ENCODE data around the gene CAMTA1.

CAMTA1 gene

GRCh38 chr1:7228252-7228961, 443.2 kb downstream of the CAMTA1 start:
- H3K4me1 ChIP-seq (ENCODE audit: insufficient read depth, low read length) = no peaks in the 10 kb centered on the region
- no peaks in the 10 kb centered on the region for H3K9me3 ChIP-seq (ENCODE audit: insufficient read depth, low read length, severe bottlenecking)
- no peak overlapping the region for H3K4me3 ChIP-seq (ENCODE audit: low read depth in 1 of 2, low read length in 2 of 2)
- H3K9ac ChIP-seq (ENCODE audit: low read depth, low read length) = no peak overlapping the region
- H2AFZ ChIP-seq (ENCODE audit: low read depth, low read length) = no peak overlapping the region
- H4K20me1 ChIP-seq (ENCODE audit: insufficient read depth, low read length) = peaks cover 8% of the 10 kb centered on the region; the same call in 1 of the 2 replicates
- H3K4me2 ChIP-seq (ENCODE audit: insufficient read depth, low read length) = no peak overlapping the region
- ATAC-seq (ENCODE audit: insufficient read depth, low read depth) = no peak
- no peak overlapping the region for H3K27ac ChIP-seq (ENCODE audit: low read length)
- no peak for DNase-seq
- no peaks in the 10 kb centered on the region for H3K36me3 ChIP-seq (ENCODE audit: insufficient read depth, low read length)
- no peaks in the 10 kb centered on the region for H3K79me2 ChIP-seq (ENCODE audit: insufficient read depth, low read length)
- H3K27me3 ChIP-seq (ENCODE audit: insufficient read depth, low read length, poor library complexity) = no peaks in the 10 kb centered on the region
- TF ChIP-seq CTCF (IDR thresholded peaks at IDR 0.05; ENCODE audit: borderline replicate concordance, extremely low read depth, low read length, poor library complexity, severe bottlenecking) (no peak), EZH2 (IDR thresholded peaks at IDR 0.05; ENCODE audit: borderline replicate concordance, low read depth, low read length, severe bottlenecking) (no peak)

GRCh38 chr1:7229186-7229585, 443.9 kb downstream of the CAMTA1 start:
- Histone ChIP-seq H3K27me3 (ENCODE audit: insufficient read depth, low read length, poor library complexity) (no peaks in the 10 kb centered on the region), H3K79me2 (ENCODE audit: insufficient read depth, low read length) (no peaks in the 10 kb centered on the region), H2AFZ (ENCODE audit: low read depth, low read length) (no peak overlapping the region), H3K4me3 (ENCODE audit: low read depth in 1 of 2, low read length in 2 of 2) (no peak overlapping the region), H3K4me2 (ENCODE audit: insufficient read depth, low read length) (no peak overlapping the region), H3K36me3 (ENCODE audit: insufficient read depth, low read length) (no peaks in the 10 kb centered on the region), H4K20me1 (ENCODE audit: insufficient read depth, low read length) (peaks cover 5% of the 10 kb centered on the region; the same call in 1 of the 2 replicates), H3K9ac (ENCODE audit: low read depth, low read length) (no peak overlapping the region), H3K9me3 (ENCODE audit: insufficient read depth, low read length, severe bottlenecking) (no peaks in the 10 kb centered on the region), H3K27ac (ENCODE audit: low read length) (no peak overlapping the region), H3K4me1 (ENCODE audit: insufficient read depth, low read length) (no peaks in the 10 kb centered on the region)
- TF ChIP-seq CTCF (IDR thresholded peaks at IDR 0.05; ENCODE audit: borderline replicate concordance, extremely low read depth, low read length, poor library complexity, severe bottlenecking) = no peak
- TF ChIP-seq EZH2 (IDR thresholded peaks at IDR 0.05; ENCODE audit: borderline replicate concordance, low read depth, low read length, severe bottlenecking) = no peak
- no peak for ATAC-seq (ENCODE audit: insufficient read depth, low read depth)
- DNase-seq = no peak

- no peak for DNase-seq
- TF ChIP-seq EZH2 (IDR thresholded peaks at IDR 0.05; ENCODE audit: borderline replicate concordance, low read depth, low read length, severe bottlenecking) (no peak), CTCF (IDR thresholded peaks at IDR 0.05; ENCODE audit: borderline replicate concordance, extremely low read depth, low read length, poor library complexity, severe bottlenecking) (no peak)
Observed at GRCh38 chr1:7229696-7230631, 444.7 kb downstream of the CAMTA1 start.

More at GRCh38 chr1:7229696-7230631, 444.7 kb downstream of the CAMTA1 start:
- H3K27me3 ChIP-seq (ENCODE audit: insufficient read depth, low read length, poor library complexity) = no peaks in the 10 kb centered on the region
- H3K79me2 ChIP-seq (ENCODE audit: insufficient read depth, low read length) = no peaks in the 10 kb centered on the region
- ATAC-seq (ENCODE audit: insufficient read depth, low read depth) = no peak
- no peaks in the 10 kb centered on the region for H3K4me1 ChIP-seq (ENCODE audit: insufficient read depth, low read length)
- no peak overlapping the region for H3K4me3 ChIP-seq (ENCODE audit: low read depth in 1 of 2, low read length in 2 of 2)
- H4K20me1 ChIP-seq (ENCODE audit: insufficient read depth, low read length) = peaks cover 5% of the 10 kb centered on the region; the same call in 1 of the 2 replicates
- H3K9me3 ChIP-seq (ENCODE audit: insufficient read depth, low read length, severe bottlenecking) = no peaks in the 10 kb centered on the region
- no peaks in the 10 kb centered on the region for H3K36me3 ChIP-seq (ENCODE audit: insufficient read depth, low read length)
- H2AFZ ChIP-seq (ENCODE audit: low read depth, low read length) = no peak overlapping the region
- H3K27ac ChIP-seq (ENCODE audit: low read length) = no peak overlapping the region
- no peak overlapping the region for H3K9ac ChIP-seq (ENCODE audit: low read depth, low read length)
- no peak overlapping the region for H3K4me2 ChIP-seq (ENCODE audit: insufficient read depth, low read length)

Data from DND-41 (cell line).